8988T (cell line): ENCODE measurements around the gene KAT2B.
"Not testable (repeated sequence)": the region's sequence is repeated elsewhere in the genome, so short reads cannot be mapped to it uniquely, and the experiment has no call there.

Source experiments
- DNase-seq: peaks from one replicate; pipeline ENCODE4 v3.0.0; 2011

KAT2B gene

GRCh38 chr3:20042331-20042730, 2.1 kb downstream of the KAT2B start:
- no peak for DNase-seq

DNA sequence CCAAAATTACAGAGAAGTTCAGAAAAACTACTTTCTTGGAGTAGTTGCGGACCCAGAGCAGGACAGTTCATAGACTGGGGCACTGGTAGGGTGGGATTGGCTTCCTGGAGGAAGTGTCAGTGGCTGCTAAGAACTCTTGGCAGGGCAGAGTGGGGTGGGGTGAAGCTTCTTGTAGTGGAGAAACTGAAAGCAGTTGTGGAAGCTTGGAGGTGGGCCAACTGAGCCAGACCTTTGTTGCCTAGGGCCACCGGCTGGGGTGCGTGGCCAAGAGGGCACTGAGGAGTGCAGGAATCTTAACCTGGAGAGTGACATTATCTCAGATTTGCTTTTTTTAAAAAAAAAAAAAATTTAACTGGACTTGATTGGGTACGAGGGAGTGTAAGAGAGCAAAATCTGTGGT, 3.1 kb downstream of the KAT2B start:
- no peak for DNase-seq

GRCh38 chr3:20043825-20044224, 3.6 kb downstream of the KAT2B start:
- no peak for DNase-seq

DNA sequence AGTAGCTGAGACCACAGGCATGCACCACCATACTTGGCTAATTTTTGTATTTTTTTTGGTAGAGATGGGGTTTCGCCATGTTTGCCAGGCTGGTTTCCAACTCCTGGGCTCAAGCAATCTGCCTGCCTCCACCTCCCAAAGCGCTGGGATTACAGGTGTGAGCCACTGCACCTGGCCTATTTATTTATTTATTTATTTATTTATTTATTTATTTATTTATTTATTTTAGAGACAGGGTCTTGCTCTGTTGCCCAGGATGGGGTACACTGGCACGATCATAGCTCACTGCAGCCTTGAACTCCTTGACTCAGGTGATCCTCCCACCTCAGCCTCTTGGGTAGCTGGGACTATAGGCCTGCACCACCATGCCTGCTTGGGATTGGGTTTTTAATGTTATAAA, 4.9 kb downstream of the KAT2B start:
- not testable (repeated sequence) for DNase-seq

- no peak for DNase-seq
These were observed 6.3 kb downstream of the KAT2B start for GRCh38 chr3:20046556-20046955.

DNA sequence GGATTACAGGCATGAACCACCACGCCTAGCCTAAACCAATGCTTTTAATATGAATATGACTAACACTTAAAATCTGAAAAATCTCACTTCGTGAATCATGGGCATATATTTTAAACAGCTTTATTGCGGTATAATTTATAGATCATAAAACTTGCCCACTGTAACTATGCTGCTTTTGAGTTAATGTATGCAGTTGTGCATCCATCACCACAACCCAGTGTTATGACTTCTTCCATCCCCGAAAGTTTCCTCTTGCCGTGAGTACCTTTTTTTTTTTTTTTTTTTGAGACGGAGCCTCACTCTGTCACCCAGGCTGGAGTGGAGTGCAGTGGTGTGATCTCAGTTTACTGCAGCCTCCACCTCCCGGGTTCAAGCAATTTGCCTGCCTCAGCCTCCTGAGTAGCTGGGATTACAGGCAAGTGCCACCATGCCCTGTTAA, 7.1 kb downstream of the KAT2B start:
- no peak for DNase-seq

GRCh38 chr3:20047976-20048883, 8.0 kb downstream of the KAT2B start:
- DNase-seq, result no peak

DNA sequence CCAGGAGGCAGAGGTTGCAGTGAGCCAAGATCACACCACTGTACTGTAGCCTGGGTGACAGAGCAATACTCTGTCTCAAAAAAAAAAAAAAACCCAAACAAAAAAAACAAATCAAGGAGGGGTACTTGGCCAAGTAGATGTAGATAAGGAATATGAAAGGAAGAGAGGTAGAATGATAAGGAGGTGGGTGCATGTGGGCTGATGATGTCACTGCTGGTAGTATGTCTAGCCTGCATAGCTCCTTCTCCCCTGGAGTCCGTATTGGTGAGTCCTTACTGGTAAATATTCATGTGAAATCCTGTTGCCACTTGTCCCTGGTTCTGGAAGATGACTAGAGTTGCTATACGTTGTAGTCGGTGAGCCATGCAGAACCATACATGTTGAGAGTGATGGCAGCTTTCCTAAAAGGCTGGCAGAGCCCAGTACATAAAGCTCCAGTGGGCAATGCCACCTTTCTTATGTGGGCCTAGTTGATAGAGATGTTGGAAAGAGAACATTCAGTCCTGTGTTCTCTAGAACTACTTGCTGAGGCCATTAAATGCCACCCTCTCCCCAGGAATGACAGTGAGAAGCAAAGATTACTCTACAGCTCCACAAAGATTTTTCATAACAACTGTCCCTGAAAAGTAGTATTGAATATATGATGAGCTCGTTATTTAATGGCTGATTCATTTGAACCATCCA, 11.0 kb downstream of the KAT2B start:
- DNase-seq, result no peak

DNA sequence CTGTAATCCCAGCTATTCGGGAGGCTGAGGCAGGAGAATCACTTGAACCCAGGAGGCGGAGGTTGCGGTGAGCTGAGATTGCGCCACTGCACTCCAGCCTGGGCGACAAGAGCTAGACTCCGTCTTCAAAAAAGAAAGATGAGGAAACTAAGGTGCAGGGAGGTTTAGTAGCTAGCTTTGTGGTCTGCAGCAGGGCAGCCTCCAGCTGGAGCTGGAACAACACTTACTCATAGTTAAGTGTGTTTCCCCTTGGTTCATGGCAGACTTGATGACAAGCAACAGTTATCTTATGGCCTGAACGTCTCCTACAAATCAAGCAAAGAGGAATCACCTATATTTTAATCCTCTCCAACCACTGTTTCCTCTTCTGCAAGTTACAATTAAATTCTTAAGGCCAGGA, 12.6 kb downstream of the KAT2B start:
- no peak for DNase-seq

DNA sequence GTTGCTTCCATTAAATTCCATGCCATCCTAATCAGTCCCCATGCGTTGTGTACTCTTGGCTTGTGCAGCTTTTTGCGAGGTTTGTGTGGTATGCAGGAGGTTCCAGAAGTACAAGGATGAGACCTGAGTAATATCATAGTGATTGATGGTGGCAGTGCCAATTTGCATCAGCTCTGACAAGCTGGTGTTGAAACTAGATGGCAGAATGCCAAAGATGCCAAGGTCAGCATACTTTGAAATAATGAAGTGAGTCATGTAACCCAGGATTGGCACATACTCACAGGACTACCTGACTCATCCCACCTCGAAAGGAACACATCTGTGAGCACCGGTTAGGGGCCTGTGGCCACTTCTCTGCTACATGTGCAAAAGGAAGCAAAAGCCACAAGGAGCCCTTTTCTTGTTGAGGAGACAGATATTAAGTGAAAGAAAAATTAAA, 14.3 kb downstream of the KAT2B start:
- DNase-seq, result peak; percentile 51

- DNase-seq, result no peak
These were observed 15.0 kb downstream of the KAT2B start for GRCh38 chr3:20055020-20055775.

DNA sequence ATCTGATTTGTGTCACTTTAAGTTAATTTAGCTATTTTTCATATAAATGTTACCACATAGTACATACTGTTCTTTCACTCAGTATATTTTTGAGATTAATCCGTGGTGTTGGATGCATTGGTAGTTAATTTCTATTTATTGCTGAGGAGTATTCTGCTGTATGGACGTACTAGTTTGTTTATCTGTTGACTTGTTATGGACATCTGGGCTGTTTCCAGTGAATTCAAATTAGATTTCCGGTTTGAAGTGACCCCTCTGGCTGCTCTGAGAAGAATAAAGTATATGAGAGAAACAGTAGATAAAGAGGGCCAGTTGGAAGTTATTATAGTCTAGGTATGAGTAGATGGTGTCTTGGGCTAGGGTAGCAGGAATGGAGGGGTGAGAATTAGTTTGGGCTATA, 15.6 kb downstream of the KAT2B start:
- DNase-seq, result no peak

DNA sequence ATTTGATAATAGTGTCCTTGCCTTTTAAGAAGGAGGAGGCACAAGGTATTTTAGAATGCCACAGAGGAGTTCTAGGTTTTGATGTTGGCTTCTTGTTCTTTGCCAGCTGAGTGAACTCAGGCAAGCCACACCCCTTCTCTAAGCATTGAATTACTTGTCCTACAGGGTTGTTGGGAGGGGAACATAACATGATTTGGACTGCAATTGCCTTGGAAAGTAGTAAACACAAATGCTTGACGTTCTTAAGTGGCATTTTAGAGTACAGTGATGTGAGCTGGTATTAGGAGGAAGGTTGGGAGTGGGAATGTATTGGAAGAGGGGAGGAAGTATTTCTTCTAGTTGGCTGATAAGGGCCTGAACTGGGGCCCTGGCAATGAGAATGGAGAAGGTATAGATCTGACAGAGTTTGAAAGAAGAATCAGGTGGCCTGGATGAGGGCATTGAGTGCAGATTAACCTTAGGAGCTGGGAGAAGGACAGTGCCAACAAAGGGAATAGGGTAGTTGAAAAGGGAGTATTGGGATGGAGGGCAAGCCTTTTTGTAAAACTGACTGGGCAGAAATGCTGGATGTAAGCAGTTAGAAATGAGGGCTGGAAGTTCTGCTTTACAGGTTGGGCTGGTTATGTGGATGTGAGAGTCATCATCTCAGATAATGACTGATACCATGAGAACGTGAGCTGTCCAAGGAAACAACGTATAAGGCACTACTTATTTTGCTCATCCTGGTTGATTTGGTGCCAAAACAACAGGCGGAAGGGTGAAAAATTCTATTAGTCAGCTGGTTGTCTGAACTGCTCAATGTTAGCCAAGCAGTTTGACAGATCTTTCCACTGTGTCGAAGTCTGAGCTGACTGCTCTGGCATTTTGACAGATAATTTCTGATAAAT, 16.7 kb downstream of the KAT2B start:
- DNase-seq, result no peak

DNA sequence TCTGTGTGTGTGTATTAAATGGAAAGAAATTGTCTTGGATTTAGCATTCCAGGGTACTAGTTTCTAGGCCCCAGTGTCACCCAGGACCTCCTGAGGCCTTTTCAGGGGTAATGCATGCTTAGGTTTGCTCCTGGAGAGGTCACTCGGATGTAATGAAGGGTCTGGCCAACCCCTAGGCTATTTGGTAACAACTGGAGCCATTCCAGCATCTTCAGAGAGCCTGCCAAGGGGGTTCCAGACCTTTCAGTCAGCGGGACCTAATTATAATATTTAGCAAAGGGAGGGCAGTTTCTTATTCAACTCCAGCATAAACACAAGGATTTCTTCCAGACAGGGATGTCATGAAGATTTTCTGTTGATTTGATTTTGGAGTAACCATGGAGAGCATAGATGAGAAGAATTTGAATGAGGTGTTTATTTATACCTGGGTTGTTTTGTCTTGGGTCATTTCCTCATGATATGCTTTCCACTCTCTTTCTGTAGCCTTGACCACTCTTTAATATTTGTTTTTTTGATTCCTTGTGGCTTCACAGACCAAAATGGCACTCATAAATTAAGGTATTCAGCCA, 17.4 kb downstream of the KAT2B start:
- no peak for DNase-seq

GRCh38 chr3:20059929-20060328, 19.7 kb downstream of the KAT2B start:
- DNase-seq, result no peak

DNA sequence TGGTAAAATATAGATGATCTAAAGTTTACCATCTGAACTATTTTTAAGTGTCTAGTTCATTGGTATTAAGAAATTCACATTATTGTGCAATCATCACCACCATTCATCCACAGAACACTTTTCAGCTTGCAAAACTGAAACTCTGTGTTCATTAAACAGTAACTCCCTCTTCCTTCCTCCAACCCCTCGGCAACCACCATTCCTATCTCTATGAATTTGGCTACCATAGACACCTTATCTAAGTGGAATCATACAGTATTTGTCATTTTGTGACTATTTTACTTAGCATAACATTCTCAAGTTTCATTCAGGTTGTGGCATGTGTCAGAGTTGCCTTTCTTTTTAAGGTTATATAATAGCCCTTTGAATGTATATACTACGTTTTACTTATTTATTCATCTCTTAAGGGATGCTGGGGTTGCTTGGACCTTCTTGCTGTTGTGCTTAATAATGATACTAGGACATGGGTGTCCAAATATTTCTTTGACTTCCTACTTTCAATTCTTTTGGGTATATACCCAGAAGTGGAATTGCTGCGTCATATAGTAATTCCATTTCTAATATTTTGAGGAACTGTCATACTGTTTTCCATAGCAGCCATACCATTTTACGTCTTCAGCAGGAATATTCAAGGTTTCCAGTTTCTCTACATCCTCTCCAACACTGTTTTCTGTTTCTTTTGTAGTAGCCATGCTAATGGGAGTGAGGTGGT, 20.9 kb downstream of the KAT2B start:
- DNase-seq, result no peak

DNA sequence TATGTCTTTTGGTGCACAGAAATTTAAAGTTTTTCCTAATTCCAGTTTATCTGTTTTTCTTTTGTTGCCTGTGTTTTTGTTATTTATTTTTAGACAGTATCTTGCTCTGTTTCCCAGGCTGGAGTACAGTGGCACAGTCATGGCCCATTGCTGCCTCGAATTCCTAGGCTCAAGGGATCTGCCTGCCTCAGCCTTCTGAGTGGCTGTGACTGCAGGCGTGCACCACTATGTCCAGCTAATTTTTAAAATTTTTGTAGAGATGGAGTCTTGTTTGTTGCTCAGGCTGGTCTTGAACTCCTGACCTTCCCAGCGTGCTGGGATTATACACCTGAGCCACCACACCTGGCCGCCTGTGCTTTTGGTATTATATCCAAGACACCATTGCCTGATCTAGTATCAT, 22.8 kb downstream of the KAT2B start:
- no peak for DNase-seq

- no peak for DNase-seq
These were observed 24.1 kb downstream of the KAT2B start for GRCh38 chr3:20064387-20064786.

GRCh38 chr3:20064796-20065564, 24.7 kb downstream of the KAT2B start:
- no peak for DNase-seq

DNA sequence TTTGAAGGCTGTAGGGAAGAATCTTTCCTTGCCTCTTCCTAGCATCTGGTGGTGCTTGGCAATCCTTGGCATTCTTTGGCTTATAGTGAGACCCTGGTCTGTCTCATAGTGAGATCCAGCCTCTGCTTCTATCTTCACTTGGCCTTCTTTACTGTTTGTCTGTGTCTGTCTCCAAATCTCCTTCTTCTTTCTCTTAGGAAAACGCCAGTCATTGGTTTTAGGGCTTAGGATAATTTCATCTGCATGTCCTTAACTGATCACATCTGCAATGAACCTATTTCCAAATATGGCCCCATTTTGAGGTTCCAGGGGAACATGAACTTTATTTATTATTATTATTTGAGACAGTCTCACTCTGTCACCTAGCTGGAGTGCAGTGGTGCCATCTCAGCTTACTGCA, 25.8 kb downstream of the KAT2B start:
- no peak for DNase-seq
